Spleen (tissue), 11 donors: ENCODE measurements around the gene AIG1. TPM values are rescaled to one million over a fixed set of nuclear protein-coding genes. Genes with fewer than 3 reads are reported as not detected.
"Not testable (repeated sequence)": the region's sequence is repeated elsewhere in the genome, so short reads cannot be mapped to it uniquely, and the experiment has no call there.

Experiments used
- DNase-seq: peaks from one replicate; pipeline ENCODE4 v3.0.0-alpha.2; 2020
- H3K27ac ChIP-seq, 8 donors: fragments of 200-600 bp; sonication (generic) in 7 of 8; 1 replicate in 4 of 8; 2 replicates in 4 of 8; pipeline versions ENCODE4 v1.5.0 to v1.8.0; 2016 to 2021; ENCODE audit warnings: inconsistent platforms in 4 of 8, mild to moderate bottlenecking in 4 of 8, moderate library complexity in 1 of 8
- H3K27me3 ChIP-seq, 7 donors: fragments of 200-600 bp; sonication (generic) in 6 of 7; replicated peaks in 1 of 7; 1 replicate in 4 of 7; 2 replicates in 3 of 7; pipeline versions ENCODE4 v1.5.0 to v1.8.0; 2016 to 2021; ENCODE audit warnings: inconsistent platforms in 3 of 7, mild to moderate bottlenecking in 1 of 7
- H3K36me3 ChIP-seq, 6 donors: fragments of 200-600 bp; sonication (generic) in 5 of 6; 1 replicate in 4 of 6; 2 replicates in 2 of 6; pipeline versions ENCODE4 v1.5.0 to v1.8.0; 2016 to 2021; ENCODE audit warnings: inconsistent platforms in 2 of 6
- H3K4me1 ChIP-seq, 6 donors: fragments of 200-600 bp; sonication (generic) in 5 of 6; 1 replicate in 3 of 6; 2 replicates in 3 of 6; pipeline versions ENCODE4 v1.5.0 to v1.8.0; 2016 to 2021; ENCODE audit warnings: inconsistent platforms in 3 of 6
- H3K4me3 ChIP-seq, 8 donors: fragments of 200-600 bp; sonication (generic) in 7 of 8; 1 replicate in 4 of 8; 2 replicates in 4 of 8; pipeline versions ENCODE4 v1.5.0 to v1.8.0; 2016 to 2021; ENCODE audit warnings: inconsistent platforms in 4 of 8, mild to moderate bottlenecking in 4 of 8, moderate library complexity in 2 of 8
- H3K9me3 ChIP-seq, 8 donors: fragments of 200-600 bp; sonication (generic) in 7 of 8; 1 replicate in 4 of 8; 2 replicates in 4 of 8; pipeline versions ENCODE4 v1.5.0 to v1.8.0; 2016 to 2021; ENCODE audit warnings: inconsistent platforms in 4 of 8
- CTCF ChIP-seq, 11 experiments: fragments of 200-600 bp in 7 of 11; fragments of 450-650 bp in 4 of 11; sonication (generic) in 4 of 11; IDR thresholded peaks in 8 of 11; conservative IDR thresholded peaks in 3 of 11; 1 replicate in 7 of 11; 2 replicates in 4 of 11; pipeline versions ENCODE4 v1.4.0 to v1.8.0; 2016 to 2021; ENCODE audit warnings: antibody characterized with exemption in 11 of 11, inconsistent platforms in 4 of 11, mild to moderate bottlenecking in 1 of 11
- POLR2A ChIP-seq, 3 donors: fragments of 450-650 bp; IDR thresholded peaks; one replicate each; pipeline ENCODE4 v1.5.1; 2017; ENCODE audit warnings: antibody characterized with exemption in 3 of 3, mild to moderate bottlenecking in 1 of 3
- POLR2AphosphoS5 ChIP-seq, 3 donors: sonication (generic); formaldehyde crosslinking; IDR thresholded peaks; one replicate each; pipeline ENCODE4 v1.5.1; 2017; ENCODE audit warnings: antibody characterized with exemption in 3 of 3
- WGBS, 5 donors: extraction: QIAGEN DNeasy Blood & Tissue Kit in 3 of 5; methylation state at CpG; one replicate each; pipeline versions ENCODE4 v1.1.5 to v1.1.7; 2013 to 2018; 5-methylcytosine and 5-hydroxymethylcytosine counted together
- intact Hi-C: fragments of 100-400 bp; cut with DNase I; formaldehyde crosslinking; loops from one replicate; pipeline ENCODE4 v1.15.0; 2023; ENCODE audit warnings: low total_unique reads
- polyA plus RNA-seq, 3 donors: library from polyadenylated mRNA; stranded (reverse); fragments of 200-250 nt; gene quantifications; one replicate each; pipeline ENCODE4 v1.2.1, GENCODE V29; 2013
- total RNA-seq, 7 donors: library from RNA; depleted of rRNA in 3 of 7; stranded (reverse); fragments of >200 nt in 3 of 7; fragmentation: NEBNext Ultra II Directional in 4 of 7; extraction: Animal tissue kit (Norgen Biotek cat#: 25700) in 4 of 7; gene quantifications; one replicate each; pipeline versions ENCODE4 v1.1.0 to v1.2.1, GENCODE V29; 2016 to 2021
- donor health status: healthy with polysubstance abuse.
- donor health status: DM: no; HTN: no; CAD: no; lungs with moderate emphysema.
- donor health status: DM: no; HTN: no; CAD: no.
- donor health status: Bipolar disorder and iron deficiency.
- donor health status: healthy.
- donor health status: DM: no; HTN: no; CAD: no.
- donor health status: DM: yes; HTN: yes; CAD: no.

AIG1 gene
- total and polyA plus RNA-seq, 10 donors, result 14.3 to 38.0 (median 27.9) TPM

GRCh38 chr6:143074101-143074500 lies 13.4 kb downstream of the AIG1 start:
- Histone ChIP-seq H3K36me3 (no peaks in the 10 kb centered on the region), H3K9me3 (peaks cover 0 to 20% (median 17%) of the 10 kb centered on the region in 8 donors), H3K4me3 (no peak overlapping the region), H3K27me3 (no peaks in the 10 kb centered on the region), H3K27ac (no peak overlapping the region), H3K4me1 (no peaks in the 10 kb centered on the region)
- intact Hi-C loops, result no loop called here
- 94 to 100% (median 94%) methylated on average over 3 of the region's 3 CpGs for WGBS, 5 donors
- no peak for DNase-seq
- TF ChIP-seq POLR2A (IDR thresholded peaks at IDR 0.05) (no peak), POLR2AphosphoS5 (IDR thresholded peaks at IDR 0.05) (no peak), CTCF (IDR thresholded peaks at IDR 0.05 in 8 of 11, conservative IDR thresholded peaks at IDR 0.05 in 3 of 11) (no peak)

- TF ChIP-seq POLR2AphosphoS5 (IDR thresholded peaks at IDR 0.05) (no peak), CTCF (IDR thresholded peaks at IDR 0.05 in 8 of 11, conservative IDR thresholded peaks at IDR 0.05 in 3 of 11) (no peak), POLR2A (IDR thresholded peaks at IDR 0.05) (no peak)
- H3K36me3 ChIP-seq, result no peaks in the 10 kb centered on the region
- H3K4me1 ChIP-seq, result no peaks in the 10 kb centered on the region
- H3K27me3 ChIP-seq, result no peaks in the 10 kb centered on the region
- 94 to 99% (median 98%) methylated on average over 3 of the region's 3 CpGs for WGBS, 5 donors
- no peak overlapping the region for H3K27ac ChIP-seq
- no peak overlapping the region for H3K4me3 ChIP-seq
- intact Hi-C loops, result no loop called here
- peaks cover 0 to 20% (median 17%) of the 10 kb centered on the region in 8 donors for H3K9me3 ChIP-seq
- no peak for DNase-seq
Measured at GRCh38 chr6:143074670-143075318, 14.1 kb downstream of the AIG1 start.

DNA sequence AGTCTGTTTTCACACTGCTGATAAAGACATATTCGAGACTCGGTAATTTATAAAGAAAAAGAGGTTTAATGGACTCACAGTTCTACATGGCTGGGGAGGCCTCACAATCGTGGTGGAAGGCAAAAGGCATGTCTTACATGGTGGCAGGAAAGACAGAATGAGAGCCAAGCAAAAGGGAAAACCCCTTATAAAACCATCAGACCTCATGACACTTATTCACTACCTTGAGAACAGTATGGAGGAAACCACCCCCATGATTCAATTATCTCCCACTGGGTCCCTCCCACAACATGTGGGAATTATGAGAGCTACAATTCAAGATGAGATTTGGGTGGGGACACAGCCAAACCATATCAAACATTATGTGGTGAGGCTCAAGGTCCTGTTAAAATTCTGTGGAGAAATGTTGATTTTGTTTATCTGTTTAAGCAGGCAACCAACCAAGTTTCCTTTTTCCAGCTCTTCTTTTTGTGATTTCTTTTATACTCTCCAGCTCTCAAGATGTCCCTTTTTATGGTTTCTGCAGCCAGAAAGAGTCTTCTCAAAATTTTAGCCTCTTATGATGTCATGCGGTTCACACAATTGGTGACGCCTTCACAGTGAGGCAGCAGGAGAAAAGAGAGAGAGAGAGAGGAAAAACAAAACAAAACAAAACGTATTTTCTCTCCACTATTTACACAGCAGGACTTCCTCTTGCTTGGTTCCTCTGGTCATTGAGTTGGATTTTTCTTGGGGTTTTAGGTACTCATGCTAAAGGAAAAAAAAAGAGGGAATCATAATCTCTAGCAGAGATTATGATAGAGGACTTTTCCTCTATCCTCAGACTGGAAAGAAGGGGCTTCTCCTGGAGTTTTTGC lies 18.0 kb downstream of the AIG1 start:
- no peak for TF ChIP-seq POLR2AphosphoS5 (IDR thresholded peaks at IDR 0.05)
- no peak for TF ChIP-seq POLR2A (IDR thresholded peaks at IDR 0.05)
- TF ChIP-seq CTCF (IDR thresholded peaks at IDR 0.05 in 8 of 11, conservative IDR thresholded peaks at IDR 0.05 in 3 of 11), result no peak
- H3K36me3 ChIP-seq, result peaks cover 0 to 7% (median 0%) of the 10 kb centered on the region in 6 donors
- no peaks in the 10 kb centered on the region for H3K27me3 ChIP-seq
- DNase-seq, result no peak
- H3K9me3 ChIP-seq, result peaks cover 0 to 19% (median 17%) of the 10 kb centered on the region in 8 donors
- no peaks in the 10 kb centered on the region for H3K4me1 ChIP-seq
- WGBS, 5 donors, result 82 to 87% (median 83%) methylated on average over 6 of the region's 6 CpGs
- intact Hi-C loops, result no loop called here
- H3K4me3 ChIP-seq, result no peak overlapping the region
- H3K27ac ChIP-seq, result no peak overlapping the region

GRCh38 chr6:143079325-143079640 lies 18.6 kb downstream of the AIG1 start:
- H3K27me3 ChIP-seq, result no peaks in the 10 kb centered on the region
- intact Hi-C loops, result no loop called here
- TF ChIP-seq POLR2A (IDR thresholded peaks at IDR 0.05), result no peak
- TF ChIP-seq POLR2AphosphoS5 (IDR thresholded peaks at IDR 0.05), result no peak
- no peak for TF ChIP-seq CTCF (IDR thresholded peaks at IDR 0.05 in 8 of 11, conservative IDR thresholded peaks at IDR 0.05 in 3 of 11)
- no peak for DNase-seq
- H3K27ac ChIP-seq, result no peak overlapping the region
- no peak overlapping the region for H3K4me3 ChIP-seq
- H3K4me1 ChIP-seq, result no peaks in the 10 kb centered on the region
- peaks cover 0 to 7% (median 0%) of the 10 kb centered on the region in 6 donors for H3K36me3 ChIP-seq
- peaks cover 0 to 13% (median 13%) of the 10 kb centered on the region in 8 donors for H3K9me3 ChIP-seq

- WGBS, 5 donors, result 88 to 98% (median 95%) methylated on average over 9 of the region's 9 CpGs
- H3K27me3 ChIP-seq, H3K4me3 ChIP-seq, H3K4me1 ChIP-seq, intact Hi-C loops, DNase-seq, H3K9me3 ChIP-seq, H3K27ac ChIP-seq, H3K36me3 ChIP-seq: not testable (repeated sequence)
Measured at GRCh38 chr6:143082274-143082673, 21.6 kb downstream of the AIG1 start.

DNA sequence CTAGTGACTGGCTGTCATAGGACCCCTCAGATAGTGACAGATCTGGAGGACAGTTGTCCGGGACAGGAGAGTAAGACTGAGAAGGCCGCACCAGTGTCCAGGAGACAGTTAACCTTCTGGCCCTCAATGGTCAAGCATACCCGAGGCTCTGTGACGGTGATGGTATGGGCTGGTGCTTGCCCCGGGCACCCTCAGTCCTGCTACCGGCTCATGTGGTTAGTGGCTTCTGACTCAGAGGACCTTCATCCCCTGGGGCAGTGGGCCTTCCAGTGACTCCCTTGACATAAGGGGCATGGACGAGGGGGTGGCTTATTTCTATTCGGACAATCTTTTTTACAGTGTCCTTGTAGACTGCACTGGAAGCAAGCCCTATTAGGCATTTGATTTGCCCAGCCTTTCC lies 23.3 kb downstream of the AIG1 start:
- H3K36me3 ChIP-seq, intact Hi-C loops, H3K4me3 ChIP-seq, H3K27me3 ChIP-seq, H3K9me3 ChIP-seq, DNase-seq, H3K27ac ChIP-seq, H3K4me1 ChIP-seq: not testable (repeated sequence)
- WGBS, 5 donors, result 92 to 99% (median 96%) methylated on average over 8 of the region's 8 CpGs
